DND-41 (cell line): ENCODE results near the gene INHBC.

ENCODE experiments used
- ATAC-seq: fragments of 200-7000 bp; cut with Tn5 transposase; 3 replicates; pipeline ENCODE4 v1.9.1; 2021; ENCODE audit warnings: low read depth; ENCODE audit not compliant: insufficient read depth
- DNase-seq: peaks from one replicate; pipeline ENCODE4 v3.0.0-alpha.2; 2020
- H2AFZ ChIP-seq: 2 replicates; pipeline ENCODE4 v1.6.0; 2012; ENCODE audit warnings: low read depth, low read length
- H3K27ac ChIP-seq: 2 replicates; pipeline ENCODE4 v1.5.1; 2012; ENCODE audit warnings: low read length, inconsistent platforms
- H3K27me3 ChIP-seq: fragments of 200-600 bp; sonication (generic); 2 replicates; pipeline ENCODE4 v1.6.0; 2012; ENCODE audit warnings: low read length, mild to moderate bottlenecking, inconsistent platforms; ENCODE audit not compliant: insufficient read depth, poor library complexity
- H3K36me3 ChIP-seq: 2 replicates; pipeline ENCODE4 v1.5.1; 2012; ENCODE audit warnings: low read length, inconsistent platforms; ENCODE audit not compliant: insufficient read depth
- H3K4me1 ChIP-seq: 2 replicates; pipeline ENCODE4 v1.5.1; 2012; ENCODE audit warnings: mild to moderate bottlenecking, low read length; ENCODE audit not compliant: insufficient read depth
- H3K4me2 ChIP-seq: 2 replicates; pipeline ENCODE4 v1.6.0; 2012; ENCODE audit warnings: mild to moderate bottlenecking, moderate library complexity, low read length, inconsistent platforms; ENCODE audit not compliant: insufficient read depth
- H3K4me3 ChIP-seq, 2 experiments: fragments of 200-600 bp in 1 of 2; shearing (Covaris generic) in 1 of 2; 2 replicates each; pipeline ENCODE4 v1.5.1; 2012 to 2016; ENCODE audit warnings: inconsistent platforms in 2 of 2, low read length in 2 of 2, mild to moderate bottlenecking in 2 of 2, low read depth in 1 of 2, moderate library complexity in 1 of 2
- H3K79me2 ChIP-seq: 2 replicates; pipeline ENCODE4 v1.6.0; 2012; ENCODE audit warnings: low read length, inconsistent platforms; ENCODE audit not compliant: insufficient read depth
- H3K9ac ChIP-seq: 2 replicates; pipeline ENCODE4 v1.6.0; 2012; ENCODE audit warnings: low read depth, mild to moderate bottlenecking, inconsistent platforms, low read length, moderate library complexity
- H3K9me3 ChIP-seq: 2 replicates; pipeline ENCODE4 v1.5.1; 2012; ENCODE audit warnings: low read length, moderate library complexity, mild to moderate bottlenecking, inconsistent platforms; ENCODE audit not compliant: insufficient read depth, severe bottlenecking
- H4K20me1 ChIP-seq: 2 replicates; pipeline ENCODE4 v1.6.0; 2012; ENCODE audit warnings: low read length; ENCODE audit not compliant: insufficient read depth
- EZH2 ChIP-seq: IDR thresholded peaks from 3 replicates; pipeline ENCODE4 v1.6.1; 2012; ENCODE audit warnings: borderline replicate concordance, low read depth, mild to moderate bottlenecking, moderate library complexity, low read length, inconsistent platforms; ENCODE audit not compliant: severe bottlenecking
- TF ChIP-seq, protein P1 (sequence below): IDR thresholded peaks from 2 replicates; pipeline ENCODE4 v1.5.1; 2012; ENCODE audit warnings: borderline replicate concordance, low read length, moderate library complexity, mild to moderate bottlenecking; ENCODE audit not compliant: poor library complexity, severe bottlenecking; ENCODE audit errors: extremely low read depth

Gene INHBC

DNA sequence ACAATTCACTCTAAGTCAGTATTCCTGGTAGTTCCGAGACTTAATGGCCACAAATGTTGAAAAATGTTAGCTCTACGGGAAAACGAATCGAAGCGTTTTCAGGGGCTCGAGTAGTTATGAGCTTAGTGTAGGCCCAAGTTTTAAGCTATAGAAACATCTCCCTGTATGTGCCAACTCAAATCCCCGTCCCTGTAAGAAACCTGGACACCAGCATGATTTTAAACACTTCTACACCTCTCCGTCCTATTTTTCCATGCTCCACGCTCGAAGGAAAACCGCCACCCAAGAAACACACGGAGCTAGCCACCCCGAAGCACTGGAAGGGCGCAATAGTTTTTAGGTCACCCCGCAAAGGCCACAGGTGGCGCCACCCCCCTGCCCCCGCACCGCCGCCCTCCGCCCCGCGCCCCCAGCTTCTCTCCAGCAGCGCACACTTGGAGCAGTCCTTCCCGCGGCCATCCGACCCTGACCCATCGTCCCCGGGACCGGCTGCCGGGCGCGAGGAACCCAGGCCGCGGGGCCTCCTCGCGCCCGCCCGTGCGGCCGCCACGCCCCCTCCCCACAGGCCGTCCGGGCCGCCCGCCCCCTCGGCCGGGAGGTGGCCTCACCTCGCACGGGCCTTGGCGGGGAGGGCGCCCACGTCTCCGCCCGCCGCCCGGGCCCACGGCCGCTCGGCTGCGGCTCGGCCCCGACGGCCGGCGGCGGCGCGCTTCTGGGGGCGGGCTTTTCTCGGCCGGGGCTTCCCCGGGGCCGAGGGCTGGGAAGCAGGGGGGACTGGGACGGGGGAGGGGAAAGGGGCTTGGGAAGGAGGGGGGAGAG, 4.3 kb upstream of the INHBC start:
- Histone ChIP-seq H4K20me1 (no peaks in the 10 kb centered on the region), H3K36me3 (peaks cover 6% of the 10 kb centered on the region; the same call in 1 of the 2 replicates), H3K9ac (peak overlapping the region; percentile 87), H2AFZ (peak overlapping the region; percentile 75), H3K9me3 (no peaks in the 10 kb centered on the region), H3K27me3 (no peaks in the 10 kb centered on the region), H3K4me2 (peak overlapping the region; percentile 94), H3K4me3 (peak overlapping the region; percentile 69 to 79), H3K79me2 (peaks cover 54% of the 10 kb centered on the region), H3K27ac (peak overlapping the region; percentile 95), H3K4me1 (peaks cover 27% of the 10 kb centered on the region)
- peak; percentile 51 for DNase-seq
- peak; percentile 59 for ATAC-seq
- TF ChIP-seq EZH2, result no peak
- TF ChIP-seq, protein P1, sequence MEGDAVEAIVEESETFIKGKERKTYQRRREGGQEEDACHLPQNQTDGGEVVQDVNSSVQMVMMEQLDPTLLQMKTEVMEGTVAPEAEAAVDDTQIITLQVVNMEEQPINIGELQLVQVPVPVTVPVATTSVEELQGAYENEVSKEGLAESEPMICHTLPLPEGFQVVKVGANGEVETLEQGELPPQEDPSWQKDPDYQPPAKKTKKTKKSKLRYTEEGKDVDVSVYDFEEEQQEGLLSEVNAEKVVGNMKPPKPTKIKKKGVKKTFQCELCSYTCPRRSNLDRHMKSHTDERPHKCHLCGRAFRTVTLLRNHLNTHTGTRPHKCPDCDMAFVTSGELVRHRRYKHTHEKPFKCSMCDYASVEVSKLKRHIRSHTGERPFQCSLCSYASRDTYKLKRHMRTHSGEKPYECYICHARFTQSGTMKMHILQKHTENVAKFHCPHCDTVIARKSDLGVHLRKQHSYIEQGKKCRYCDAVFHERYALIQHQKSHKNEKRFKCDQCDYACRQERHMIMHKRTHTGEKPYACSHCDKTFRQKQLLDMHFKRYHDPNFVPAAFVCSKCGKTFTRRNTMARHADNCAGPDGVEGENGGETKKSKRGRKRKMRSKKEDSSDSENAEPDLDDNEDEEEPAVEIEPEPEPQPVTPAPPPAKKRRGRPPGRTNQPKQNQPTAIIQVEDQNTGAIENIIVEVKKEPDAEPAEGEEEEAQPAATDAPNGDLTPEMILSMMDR, result peak; percentile 26

DNA sequence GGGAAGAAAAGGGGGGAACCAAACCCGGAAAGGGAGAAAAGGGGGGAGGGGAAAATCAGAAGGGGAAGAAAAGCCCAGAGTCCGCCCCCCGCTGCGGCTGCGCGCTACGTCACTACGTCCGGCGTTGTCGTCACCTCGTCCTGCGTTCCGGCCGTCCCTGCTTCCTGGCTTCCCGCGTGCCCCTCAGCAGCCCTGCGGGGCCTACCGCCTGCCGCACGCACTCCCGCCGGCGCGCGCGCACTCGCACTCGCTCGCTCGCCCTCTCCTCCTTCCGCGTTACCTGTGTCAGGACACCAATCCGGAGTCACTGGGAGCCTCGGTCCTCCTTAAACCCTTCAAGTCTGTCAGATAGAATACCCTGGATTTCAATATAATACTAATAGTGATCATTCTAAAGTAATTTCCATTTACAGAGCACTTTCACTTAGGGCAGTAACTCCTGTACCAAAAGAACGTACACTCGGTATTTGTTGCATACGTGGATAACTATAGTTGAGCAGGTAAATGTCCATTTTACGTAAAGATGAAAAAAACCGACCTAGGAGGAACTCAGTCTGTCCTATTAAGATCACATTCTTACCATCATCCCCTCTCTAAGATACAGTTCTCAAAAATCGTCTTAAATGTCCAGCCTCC, 3.5 kb upstream of the INHBC start, which contains the start of gene R3HDM2:
Gene R3HDM2, minus strand, starts transcription at position 113 of the 636 bp plus-strand sequence. CDS start 120,615 bp downstream, outside the sequence.
- Histone ChIP-seq H3K27ac (peak within 1 kb of the TSS; percentile 95), H3K4me2 (peak within 1 kb of the TSS; percentile 94), H3K27me3 (no peaks in the 10 kb centered on the region), H3K4me1 (peaks cover 27% of the 10 kb centered on the region), H3K9me3 (no peaks in the 10 kb centered on the region), H3K4me3 (peak within 1 kb of the TSS; percentile 69 to 79), H3K36me3 (no peaks in the 10 kb centered on the region), H3K9ac (peak within 1 kb of the TSS; percentile 87), H2AFZ (peak within 1 kb of the TSS; percentile 90), H4K20me1 (no peaks in the 10 kb centered on the region), H3K79me2 (peaks cover 48% of the 10 kb centered on the region)
- DNase-seq (peak; percentile 96), ATAC-seq (peak; percentile 94)
- TF ChIP-seq, protein P1, result no peak
- TF ChIP-seq EZH2, result no peak

DNA sequence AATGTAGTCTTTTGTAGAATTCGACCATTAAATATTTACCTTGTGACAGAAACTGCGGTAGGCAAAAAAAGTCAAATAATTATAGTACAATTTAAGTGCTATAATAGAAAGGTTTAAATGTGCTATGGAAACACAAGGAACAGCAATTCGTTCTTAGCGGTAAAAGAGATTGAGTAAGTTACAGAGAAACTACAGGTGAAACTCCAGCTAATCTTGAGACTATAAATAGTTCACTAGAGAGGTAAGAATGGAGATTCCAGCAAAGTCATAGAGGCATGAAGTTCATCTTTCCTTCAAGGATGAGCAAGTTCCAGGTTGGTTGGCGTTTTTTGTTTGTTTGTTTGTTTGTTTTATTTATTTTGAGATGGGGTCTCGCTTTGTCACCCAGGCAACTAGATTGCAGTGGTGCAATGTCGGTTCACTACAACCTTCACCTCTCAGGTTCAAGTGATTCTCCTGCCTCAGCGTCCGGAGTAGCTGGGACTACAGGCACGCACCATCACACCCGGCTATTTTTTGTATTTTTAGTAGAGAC, 2.9 kb upstream of the INHBC start:
- DNase-seq (no peak), ATAC-seq (no peak)
- Histone ChIP-seq H3K27ac (peak overlapping the region; percentile 95), H3K79me2 (peaks cover 42% of the 10 kb centered on the region), H3K9ac (peak overlapping the region; percentile 87), H3K4me2 (peak overlapping the region; percentile 86), H3K4me3 (peak overlapping the region; percentile 62 to 79), H2AFZ (peak overlapping the region; percentile 90), H4K20me1 (no peaks in the 10 kb centered on the region), H3K9me3 (no peaks in the 10 kb centered on the region), H3K27me3 (no peaks in the 10 kb centered on the region), H3K4me1 (peaks cover 27% of the 10 kb centered on the region), H3K36me3 (no peaks in the 10 kb centered on the region)
- TF ChIP-seq, protein P1, result no peak
- TF ChIP-seq EZH2, result no peak
